A673 (cell line): ENCODE data around the gene WFS1. TPM values are rescaled to one million over a fixed set of nuclear protein-coding genes. Genes with fewer than 3 reads are reported as not detected.

Experiments
- BruUV-seq: library from RNA; stranded (reverse); fragments of 400-500 nt; replicated peaks from 2 replicates; lab custom pipeline; 2021; lab: Mats Ljungman, UMichigan
- CTCF ChIA-PET: fragments of 300-600 bp; sonication (Branson Sonifier 250); formaldehyde crosslinking; loops from one replicate; lab custom pipeline; 2022; ENCODE audit warnings: antibody characterized with exemption; lab: Charles Lee
- POLR2A ChIA-PET: fragments of 300-600 bp; sonication (Branson Sonifier 250); formaldehyde crosslinking; loops from one replicate; lab custom pipeline; 2022; ENCODE audit warnings: antibody characterized with exemption; ENCODE audit not compliant: low non-redundant PET; lab: Charles Lee
- DNase-seq: peaks from one replicate; pipeline ENCODE4 v3.0.0-alpha.2; 2015; ENCODE audit warnings: low spot score
- H3K27ac ChIP-seq: fragments of 200-600 bp; sonication (generic); 2 replicates; pipeline ENCODE4 v1.5.1; 2016; ENCODE audit warnings: mixed run types, low read depth, mild to moderate bottlenecking, mixed read lengths, antibody characterized with exemption, low read length; ENCODE audit not compliant: poor library complexity, severe bottlenecking
- H3K27me3 ChIP-seq: fragments of 200-600 bp; sonication (generic); replicated peaks from 2 replicates; pipeline ENCODE4 v1.6.1; 2017; ENCODE audit warnings: mixed run types, low read depth, mild to moderate bottlenecking, mixed read lengths, antibody characterized with exemption, low read length; ENCODE audit not compliant: insufficient read depth, poor library complexity
- H3K36me3 ChIP-seq: fragments of 200-600 bp; sonication (generic); 2 replicates; pipeline ENCODE4 v1.6.1; 2016; ENCODE audit warnings: mixed run types, mild to moderate bottlenecking, mixed read lengths, antibody characterized with exemption, low read length; ENCODE audit not compliant: insufficient read depth, poor library complexity, severe bottlenecking
- H3K4me1 ChIP-seq: fragments of 200-600 bp; sonication (generic); 2 replicates; pipeline ENCODE4 v1.6.1; 2017; ENCODE audit warnings: mixed run types, mild to moderate bottlenecking, mixed read lengths, antibody characterized with exemption, low read length; ENCODE audit not compliant: insufficient read depth, poor library complexity, severe bottlenecking
- H3K4me3 ChIP-seq: fragments of 200-600 bp; sonication (generic); 2 replicates; pipeline ENCODE4 v1.5.1; 2016; ENCODE audit warnings: low read depth, mixed run types, mild to moderate bottlenecking, mixed read lengths, low read length; ENCODE audit not compliant: poor library complexity, severe bottlenecking
- H3K9me3 ChIP-seq: fragments of 200-600 bp; sonication (generic); 2 replicates; pipeline ENCODE4 v1.6.1; 2016; ENCODE audit warnings: mixed run types, low read depth, mild to moderate bottlenecking, mixed read lengths, antibody characterized with exemption, low read length; ENCODE audit not compliant: poor library complexity, severe bottlenecking
- EZH2 ChIP-seq: fragments of 200-600 bp; sonication (generic); IDR thresholded peaks from 2 replicates; pipeline ENCODE4 v1.6.1; 2017; ENCODE audit warnings: borderline replicate concordance, low read depth, mild to moderate bottlenecking, mixed read lengths, antibody characterized with exemption, low read length; ENCODE audit not compliant: poor library complexity, severe bottlenecking
- intact Hi-C: fragments of 100-400 bp; cut with micrococcal nuclease; formaldehyde crosslinking; loops from one replicate; pipeline ENCODE4 v1.10.0; 2022; ENCODE audit not compliant: unreplicated experiment
- total RNA-seq: library from RNA; stranded (reverse); gene quantifications from 2 replicates; pipeline ENCODE4 v1.2.3, GENCODE V29; 2021
- TF ChIP-seq, protein P1 (sequence below): fragments of 300-800, 200-600 bp; sonication (generic); conservative IDR thresholded peaks from 2 replicates; pipeline ENCODE4 v1.5.1; 2017; ENCODE audit warnings: low read depth, mild to moderate bottlenecking, antibody characterized with exemption, low read length, moderate library complexity, mixed read lengths

The WFS1 gene
- total RNA-seq, 1 experiment from 2014 or later = 14.0 TPM

GRCh38 chr4:6287017-6287788 lies 17.6 kb downstream of the WFS1 start:
- no peaks in the 10 kb centered on the region for H3K4me1 ChIP-seq
- no peak for DNase-seq
- no peak overlapping the region for H3K27ac ChIP-seq
- ChIA-PET CTCF (no interaction called here), POLR2A (no interaction called here)
- no peaks in the 10 kb centered on the region for H3K9me3 ChIP-seq
- BruUV-seq = no TSS peak
- intact Hi-C loops = no loop called here
- no peak overlapping the region for H3K4me3 ChIP-seq
- H3K36me3 ChIP-seq = no peaks in the 10 kb centered on the region
- no peak for TF ChIP-seq EZH2
- TF ChIP-seq, protein P1, sequence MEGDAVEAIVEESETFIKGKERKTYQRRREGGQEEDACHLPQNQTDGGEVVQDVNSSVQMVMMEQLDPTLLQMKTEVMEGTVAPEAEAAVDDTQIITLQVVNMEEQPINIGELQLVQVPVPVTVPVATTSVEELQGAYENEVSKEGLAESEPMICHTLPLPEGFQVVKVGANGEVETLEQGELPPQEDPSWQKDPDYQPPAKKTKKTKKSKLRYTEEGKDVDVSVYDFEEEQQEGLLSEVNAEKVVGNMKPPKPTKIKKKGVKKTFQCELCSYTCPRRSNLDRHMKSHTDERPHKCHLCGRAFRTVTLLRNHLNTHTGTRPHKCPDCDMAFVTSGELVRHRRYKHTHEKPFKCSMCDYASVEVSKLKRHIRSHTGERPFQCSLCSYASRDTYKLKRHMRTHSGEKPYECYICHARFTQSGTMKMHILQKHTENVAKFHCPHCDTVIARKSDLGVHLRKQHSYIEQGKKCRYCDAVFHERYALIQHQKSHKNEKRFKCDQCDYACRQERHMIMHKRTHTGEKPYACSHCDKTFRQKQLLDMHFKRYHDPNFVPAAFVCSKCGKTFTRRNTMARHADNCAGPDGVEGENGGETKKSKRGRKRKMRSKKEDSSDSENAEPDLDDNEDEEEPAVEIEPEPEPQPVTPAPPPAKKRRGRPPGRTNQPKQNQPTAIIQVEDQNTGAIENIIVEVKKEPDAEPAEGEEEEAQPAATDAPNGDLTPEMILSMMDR = no peak
- no peaks in the 10 kb centered on the region for H3K27me3 ChIP-seq

DNA sequence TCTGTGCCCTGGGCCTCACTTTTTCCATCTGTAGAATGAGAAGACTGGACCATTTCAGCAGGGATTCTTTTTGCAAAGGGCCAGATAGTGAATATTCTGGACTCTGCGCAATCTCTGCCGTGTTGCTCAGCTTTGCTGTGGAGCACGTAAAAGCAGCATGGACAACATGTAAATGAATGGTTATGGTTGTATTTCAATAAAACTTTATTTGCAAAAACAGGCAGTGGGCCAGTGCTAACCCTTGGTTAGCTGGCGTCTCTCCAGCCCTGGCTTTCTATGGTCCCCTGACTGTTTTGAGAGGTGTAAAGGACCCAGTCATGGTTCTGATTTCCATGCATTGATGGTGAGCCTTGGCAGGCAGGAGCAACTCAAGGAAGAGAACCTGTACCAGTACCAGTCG lies 18.7 kb downstream of the WFS1 start:
- CTCF ChIA-PET = no interaction called here

GRCh38 chr4:6288871-6289270 lies 19.2 kb downstream of the WFS1 start:
- intact Hi-C loops = no loop called here
- ChIA-PET CTCF (no interaction called here), POLR2A (no interaction called here)
- Histone ChIP-seq H3K27me3 (no peaks in the 10 kb centered on the region), H3K27ac (no peak overlapping the region), H3K36me3 (no peaks in the 10 kb centered on the region), H3K4me1 (no peaks in the 10 kb centered on the region), H3K4me3 (no peak overlapping the region), H3K9me3 (no peaks in the 10 kb centered on the region)
- no peak for DNase-seq
- BruUV-seq = no TSS peak
- TF ChIP-seq, protein P1 = no peak
- TF ChIP-seq EZH2 = no peak

More for the DNA sequence above, 18.7 kb downstream of the WFS1 start:
- no peak overlapping the region for H3K4me3 ChIP-seq
- no peaks in the 10 kb centered on the region for H3K9me3 ChIP-seq
- BruUV-seq = no TSS peak
- no peaks in the 10 kb centered on the region for H3K36me3 ChIP-seq
- POLR2A ChIA-PET = no interaction called here
- TF ChIP-seq, protein P1 = no peak
- TF ChIP-seq EZH2 = no peak
- no peaks in the 10 kb centered on the region for H3K27me3 ChIP-seq
- no peak overlapping the region for H3K27ac ChIP-seq
- no peak for DNase-seq
- intact Hi-C loops = no loop called here
- H3K4me1 ChIP-seq = no peaks in the 10 kb centered on the region
